SIG-M5 treated with dmso at 0.1 percent for 504 hours (cell line): Measurements from ENCODE around the gene TSPAN2.

Experiments used
- DNase-seq: peaks from one replicate; lab custom pipeline; 2025; ENCODE audit not compliant: unreplicated experiment; lab: John Stamatoyannopoulos, UW

TSPAN2 gene

GRCh38 chr1:115076384-115076915, 12.9 kb downstream of the TSPAN2 start:
- DNase-seq: no peak

GRCh38 chr1:115074839-115075534, 14.3 kb downstream of the TSPAN2 start:
- no peak for DNase-seq

- DNase-seq: no peak
Measured at GRCh38 chr1:115073298-115074087, 15.8 kb downstream of the TSPAN2 start.

GRCh38 chr1:115071012-115071664, 18.2 kb downstream of the TSPAN2 start:
- no peak for DNase-seq

- DNase-seq: peak; percentile 24
Measured at GRCh38 chr1:115069659-115070308, 19.5 kb downstream of the TSPAN2 start.

GRCh38 chr1:115068826-115069585, 20.3 kb downstream of the TSPAN2 start:
- DNase-seq: no peak

- no peak for DNase-seq
Measured at GRCh38 chr1:115067161-115067859, 22.0 kb downstream of the TSPAN2 start.

- DNase-seq: no peak
Measured at GRCh38 chr1:115065021-115065420, 24.3 kb downstream of the TSPAN2 start.

GRCh38 chr1:115064461-115064860, 24.8 kb downstream of the TSPAN2 start:
- DNase-seq: no peak

- no peak for DNase-seq
Measured at GRCh38 chr1:115063228-115063901, 25.9 kb downstream of the TSPAN2 start.

GRCh38 chr1:115062542-115063004, 26.7 kb downstream of the TSPAN2 start:
- peak; percentile 81 for DNase-seq

- DNase-seq: no peak
Measured at GRCh38 chr1:115060501-115060900, 28.8 kb downstream of the TSPAN2 start.

GRCh38 chr1:115059316-115059715, 30.0 kb downstream of the TSPAN2 start:
- no peak for DNase-seq

- no peak for DNase-seq
Measured at GRCh38 chr1:115057661-115058254, 31.5 kb downstream of the TSPAN2 start.

- peak; percentile 91 for DNase-seq
Measured at GRCh38 chr1:115056395-115056798, 32.9 kb downstream of the TSPAN2 start.

- peak; percentile 86 for DNase-seq
Measured at GRCh38 chr1:115052454-115053083, 36.7 kb downstream of the TSPAN2 start.

GRCh38 chr1:115051850-115052249, 37.5 kb downstream of the TSPAN2 start:
- DNase-seq: peak; percentile 39

GRCh38 chr1:115046751-115047150, 42.6 kb downstream of the TSPAN2 start:
- no peak for DNase-seq
